GM12878 (cell line): ENCODE results near the gene EPB41. TPM values are rescaled to one million over a fixed set of nuclear protein-coding genes. Genes with fewer than 3 reads are reported as not detected.

Experiments
- ATAC-seq: fragments of 200-7000 bp; cut with Tn5 transposase; 3 replicates; pipeline ENCODE4 v1.9.1; 2020; ENCODE audit warnings: mild to moderate bottlenecking, moderate library complexity
- BruUV-seq: library from RNA; stranded (reverse); fragments of 400-500 nt; replicated peaks from 2 replicates; lab custom pipeline; 2021; lab: Mats Ljungman, UMichigan
- CTCF ChIA-PET: fragments of 300-600 bp; sonication (Branson Sonifier 250); formaldehyde crosslinking; extraction: SDS; loops from one replicate; lab custom pipeline; 2021; ENCODE audit warnings: inconsistent platforms; lab: Yijun Ruan, JAX
- POLR2A ChIA-PET: fragments of 350-600 bp; formaldehyde crosslinking; extraction: SDS; loops from one replicate; lab custom pipeline; 2021; ENCODE audit warnings: inconsistent platforms; lab: Charles Lee
- RAD21 ChIA-PET: fragments of 300-600 bp; sonication (Branson Sonifier 250); formaldehyde crosslinking; loops from one replicate; lab custom pipeline; 2023; ENCODE audit warnings: antibody characterized with exemption; ENCODE audit not compliant: unreplicated experiment; lab: Charles Lee
- SMC1A ChIA-PET: fragments of 300-600 bp; sonication (Branson Sonifier 250); formaldehyde crosslinking; loops from one replicate; lab custom pipeline; 2023; ENCODE audit not compliant: unreplicated experiment, uncharacterized antibody; lab: Charles Lee
- DNase-seq: peaks from one replicate; pipeline ENCODE4 v3.0.0-alpha.2; 2011; ENCODE audit warnings: low read depth, low spot score
- FAIRE-seq: peaks from 3 replicates; lab custom pipeline; 2011; peaks lifted over from hg19 to GRCh38; lab: Jason Lieb, UNC
- H2AFZ ChIP-seq: 2 replicates; pipeline ENCODE4 v1.6.0; 2011; ENCODE audit warnings: low read depth, low read length, control low read depth; ENCODE audit not compliant: control insufficient read depth
- H3K27ac ChIP-seq: 2 replicates; pipeline ENCODE4 v1.5.1; 2011; ENCODE audit warnings: control low read depth; ENCODE audit not compliant: control insufficient read depth, insufficient read depth
- H3K27me3 ChIP-seq, 2 experiments: replicated peaks in 1 of 2; 2 replicates each; pipeline versions ENCODE4 v1.6.0 to v1.6.1; 2011; ENCODE audit warnings: low read length in 1 of 2; ENCODE audit not compliant: control insufficient read depth in 2 of 2, insufficient read depth in 2 of 2
- H3K36me3 ChIP-seq, 2 experiments: 2 replicates each; pipeline ENCODE4 v1.5.1; 2011; ENCODE audit warnings: low read length in 1 of 2; ENCODE audit not compliant: control insufficient read depth in 2 of 2, insufficient read depth in 2 of 2
- H3K4me1 ChIP-seq: 2 replicates; pipeline ENCODE4 v1.6.1; 2011; ENCODE audit warnings: mild to moderate bottlenecking, low read length, moderate library complexity, mixed read lengths; ENCODE audit not compliant: control insufficient read depth, insufficient read depth
- H3K4me2 ChIP-seq: 2 replicates; pipeline ENCODE4 v1.6.0; 2011; ENCODE audit warnings: control low read depth; ENCODE audit not compliant: control insufficient read depth, insufficient read depth
- H3K4me3 ChIP-seq: fragments of 200-600 bp; sonication (generic); 2 replicates; pipeline ENCODE4 v1.5.1; 2016
- H3K79me2 ChIP-seq: 2 replicates; pipeline ENCODE4 v1.6.0; 2011; ENCODE audit warnings: low read length; ENCODE audit not compliant: control insufficient read depth, insufficient read depth
- H3K9ac ChIP-seq: 2 replicates; pipeline ENCODE4 v1.8.0; 2011; ENCODE audit warnings: low read length, control low read depth, mixed read lengths; ENCODE audit not compliant: control insufficient read depth, insufficient read depth
- H3K9me3 ChIP-seq: replicated peaks from 3 replicates; pipeline ENCODE4 v1.5.1; 2011; ENCODE audit warnings: mild to moderate bottlenecking, low read length; ENCODE audit not compliant: control insufficient read depth, insufficient read depth
- H4K20me1 ChIP-seq: 2 replicates; pipeline ENCODE4 v1.6.0; 2011; ENCODE audit not compliant: control insufficient read depth, insufficient read depth
- BMI1 ChIP-seq: fragments of 450-650 bp; IDR thresholded peaks from 2 replicates; pipeline ENCODE4 v1.6.1; 2016; ENCODE audit warnings: mild to moderate bottlenecking, moderate library complexity, borderline replicate concordance
- CREB1 ChIP-seq: IDR thresholded peaks from 2 replicates; pipeline ENCODE4 v1.6.1; 2012; ENCODE audit warnings: low read depth, mild to moderate bottlenecking, inconsistent platforms
- DPF2 ChIP-seq: fragments of 450-650 bp; IDR thresholded peaks from 2 replicates; pipeline ENCODE4 v1.6.1; 2017; ENCODE audit warnings: mild to moderate bottlenecking
- EP300 ChIP-seq, 2 experiments: fragments of 150-350 bp in 1 of 2; IDR thresholded peaks; 2 replicates each; pipeline ENCODE4 v1.6.1; 2011 to 2012; ENCODE audit warnings: low read depth in 2 of 2, low read length in 2 of 2, borderline replicate concordance in 1 of 2, improper control_type of control experiment in 1 of 2, inconsistent platforms in 1 of 2; ENCODE audit not compliant: control insufficient read depth in 1 of 2
- ESRRA ChIP-seq: IDR thresholded peaks from 2 replicates; pipeline ENCODE4 v1.6.1; 2012; ENCODE audit warnings: mild to moderate bottlenecking, low read length, improper control_type of control experiment
- FOXM1 ChIP-seq: IDR thresholded peaks from 2 replicates; pipeline ENCODE4 v1.6.1; 2012; ENCODE audit warnings: low read depth, mild to moderate bottlenecking, inconsistent platforms, low read length, moderate library complexity
- IKZF1 ChIP-seq: fragments of 450-650 bp; conservative IDR thresholded peaks from 2 replicates; pipeline ENCODE4 v1.6.1; 2017; ENCODE audit warnings: antibody characterized with exemption, mild to moderate bottlenecking
- IKZF2 ChIP-seq, 2 experiments: fragments of 450-650 bp; IDR thresholded peaks; 2 replicates each; pipeline ENCODE4 v1.6.1; 2017; ENCODE audit warnings: mild to moderate bottlenecking in 2 of 2, moderate library complexity in 2 of 2
- IRF4 ChIP-seq: IDR thresholded peaks from 2 replicates; pipeline ENCODE4 v1.6.1; 2011; ENCODE audit warnings: low read depth, low read length
- MYC ChIP-seq: IDR thresholded peaks from 2 replicates; pipeline ENCODE4 v1.6.1; 2011; ENCODE audit warnings: mild to moderate bottlenecking, low read length, moderate library complexity, inconsistent platforms; ENCODE audit not compliant: insufficient read depth, insufficient replicate concordance, insufficient read length, severe bottlenecking
- NR2C1 ChIP-seq: fragments of 450-650 bp; IDR thresholded peaks from 2 replicates; pipeline ENCODE4 v1.6.1; 2017; ENCODE audit warnings: antibody characterized with exemption, mild to moderate bottlenecking, moderate library complexity
- NR2C2 ChIP-seq: IDR thresholded peaks from 2 replicates; pipeline ENCODE4 v1.6.1; 2011; ENCODE audit warnings: borderline replicate concordance, low read depth; ENCODE audit not compliant: control insufficient read depth, insufficient read length
- RAD21 ChIP-seq: IDR thresholded peaks from 2 replicates; pipeline ENCODE4 v1.6.1; 2011; ENCODE audit warnings: mild to moderate bottlenecking, low read depth, low read length, moderate library complexity; ENCODE audit not compliant: insufficient read depth
- STAT1 ChIP-seq: fragments of 450-650 bp; conservative IDR thresholded peaks from 2 replicates; pipeline ENCODE4 v1.6.1; 2014; ENCODE audit warnings: antibody characterized with exemption, mild to moderate bottlenecking
- USF1 ChIP-seq: IDR thresholded peaks from 2 replicates; pipeline ENCODE4 v1.6.1; 2011; ENCODE audit warnings: borderline replicate concordance, low read depth, mild to moderate bottlenecking, moderate library complexity, mixed read lengths, low read length; ENCODE audit not compliant: insufficient read depth; ENCODE audit errors: extremely low read length
- WRNIP1 ChIP-seq: IDR thresholded peaks from 2 replicates; pipeline ENCODE4 v1.6.1; 2011; ENCODE audit warnings: low read depth, low read length, improper control_type of control experiment, borderline replicate concordance
- ZNF384 ChIP-seq: IDR thresholded peaks from 2 replicates; pipeline ENCODE4 v1.6.1; 2012; ENCODE audit warnings: low read depth, mild to moderate bottlenecking, low read length, improper control_type of control experiment, borderline replicate concordance
- WGBS: methylation state at CpG from one replicate; pipeline ENCODE4 v1.1.6; 2016; ENCODE audit warnings: low lambda C conversion rate; ENCODE audit not compliant: insufficient replicate concordance, insufficient coverage; ENCODE audit errors: missing lambda C conversion rate; 5-methylcytosine and 5-hydroxymethylcytosine counted together
- in situ Hi-C: fragments of 300-500 bp; cut with MboI; formaldehyde crosslinking; loops from 9 replicates; pipeline ENCODE4 v1.14.3; 2018; ENCODE audit warnings: mixed read lengths
- intact Hi-C: fragments of 100-400 bp; cut with micrococcal nuclease; formaldehyde crosslinking; loops from one replicate; pipeline ENCODE4 v1.14.2; 2022; ENCODE audit not compliant: unreplicated experiment
- polyA plus RNA-seq, 11 experiments: library from polyadenylated mRNA; depleted of rRNA in 4 of 11; unstranded in 6 of 11; stranded (reverse) in 5 of 11; fragments of >200 nt; fragmentation: Nextera tagmentation in 4 of 11; fragmentation: Illumina TruSeq in 1 of 11; extraction: Ambion mirVana in 4 of 11; extraction: Trizol in 1 of 11; gene quantifications; 1 replicate in 1 of 11; 2 replicates in 10 of 11; pipeline versions ENCODE4 v1.2.1 to v1.2.3, GENCODE V29; 2011 to 2016; ENCODE audit warnings: inconsistent platforms in 2 of 11, missing spikeins in 2 of 11, low read depth in 1 of 11
- total RNA-seq, 4 experiments: library from RNA; depleted of rRNA in 3 of 4; stranded (reverse); fragments of >200 nt in 3 of 4; fragmentation: Illumina TruSeq in 1 of 4; extraction: Trizol in 1 of 4; gene quantifications; 2 replicates each; pipeline versions ENCODE4 v1.2.1 to v1.2.3, GENCODE V29; 2013 to 2021
- TF ChIP-seq, protein P1 (sequence below): IDR thresholded peaks from 2 replicates; pipeline ENCODE4 v1.6.1; 2012; ENCODE audit warnings: low read depth, low read length, improper control_type of control experiment

Gene EPB41
- total and polyA plus RNA-seq, 10 of the 15 experiments (the other 5 are each of a cell fraction or from before 2014, with no cell fraction given), result 1.1 to 77.6 (median 58.8) TPM

DNA sequence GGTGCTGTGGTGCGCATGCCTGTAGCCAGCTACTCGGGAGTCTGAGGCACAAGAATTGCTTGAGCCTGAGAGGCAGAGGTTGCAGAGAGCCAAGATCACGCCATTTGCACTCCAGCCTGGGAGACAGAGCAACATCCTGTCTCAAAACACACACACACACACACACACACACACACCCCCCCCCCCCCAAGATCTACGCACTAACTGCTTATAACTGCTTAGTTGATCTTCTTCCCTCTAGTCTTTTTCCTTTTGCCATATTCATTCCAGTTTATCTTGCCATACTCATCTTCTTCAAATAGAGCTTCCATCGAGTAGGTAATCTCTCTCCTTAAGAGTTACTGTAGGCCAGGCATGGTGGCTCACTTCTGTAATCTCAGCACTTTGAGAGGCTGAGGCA is 20.9 kb downstream of the EPB41 start:
- ChIA-PET RAD21 (interaction anchor here (0.6 kb wide), 1 partner anchor 26 kb away, joined by 3 read pairs; no protein-coding TSS in a partner anchor), CTCF (interaction anchor here (0.6 to 1.2 kb wide), 4 partner anchors 17 to 99 kb away, joined by 3 to 4 read pairs (median 3); no protein-coding TSS in a partner anchor), POLR2A (no interaction called here), SMC1A (interaction anchor here (2.1 kb wide), 1 partner anchor 8 kb away, joined by 8 read pairs; no protein-coding TSS in a partner anchor)
- Histone ChIP-seq H3K9ac (no peak overlapping the region), H2AFZ (no peak overlapping the region), H3K4me3 (no peak overlapping the region), H3K9me3 (no peaks in the 10 kb centered on the region), H3K4me2 (no peak overlapping the region), H3K27me3 (no peaks in the 10 kb centered on the region), H3K27ac (no peak overlapping the region), H3K36me3 (no peaks in the 10 kb centered on the region), H3K79me2 (no peaks in the 10 kb centered on the region; the same call in 1 of the 2 replicates), H4K20me1 (no peaks in the 10 kb centered on the region), H3K4me1 (no peaks in the 10 kb centered on the region)
- 96% methylated on average over 5 of the region's 5 CpGs for WGBS
- BruUV-seq, result no TSS peak
- intact Hi-C loops, result no loop called here
- DNase-seq, result no peak
- ATAC-seq, result no peak
- in situ Hi-C loops, result no loop called here
- FAIRE-seq, result no peak
- TF ChIP-seq IKZF2 (IDR thresholded peaks at IDR 0.05) (no peak), FOXM1 (no peak), IRF4 (no peak), WRNIP1 (no peak), RAD21 (no peak), BMI1 (no peak), USF1 (no peak), IKZF1 (no peak), NR2C2 (no peak), DPF2 (no peak), STAT1 (no peak), NR2C1 (no peak), MYC (no peak), ZNF384 (no peak), ESRRA (no peak), EP300 (IDR thresholded peaks at IDR 0.05; ENCODE audit: borderline replicate concordance in 1 of 2, control insufficient read depth in 1 of 2, low read depth in 2 of 2, low read length in 2 of 2) (no peak), CREB1 (no peak)
- TF ChIP-seq, protein P1, sequence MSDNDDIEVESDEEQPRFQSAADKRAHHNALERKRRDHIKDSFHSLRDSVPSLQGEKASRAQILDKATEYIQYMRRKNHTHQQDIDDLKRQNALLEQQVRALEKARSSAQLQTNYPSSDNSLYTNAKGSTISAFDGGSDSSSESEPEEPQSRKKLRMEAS, result no peak
